ENCODE measurements around the gene PITPNC1.
"Not testable (repeated sequence)": the region's sequence is repeated elsewhere in the genome, so short reads cannot be mapped to it uniquely, and the experiment has no call there.

GRCh38 chr17:67430515-67430914, 53.4 kb downstream of the PITPNC1 start:
- TF ChIP-seq KLF15 (CRISPR knock-in tag; IDR thresholded peaks at IDR 0.05; ENCODE audit: borderline replicate concordance); RELA (CRISPR knock-in tag; IDR thresholded peaks at IDR 0.05); KLF16 (CRISPR knock-in tag; IDR thresholded peaks at IDR 0.05); CTCF (CRISPR knock-in tag; IDR thresholded peaks at IDR 0.05): not testable (repeated sequence)
